ENCODE data around the gene WNT6.

GRCh38 chr2:218830526-218831306, 28.9 kb upstream of the WNT6 start:
- TF ChIP-seq CTCF (IDR thresholded peaks at IDR 0.05) (no peak), POLR2A (IDR thresholded peaks at IDR 0.05) (no peak)
